OCI-LY1 (cell line): ENCODE data around the gene FLNC.

ENCODE experiments used
- H2AFZ ChIP-seq: fragments of 200-600 bp; sonication (generic), shearing (Covaris generic); 2 replicates; pipeline ENCODE4 v1.6.0; 2014; ENCODE audit warnings: antibody characterized with exemption, mild to moderate bottlenecking, low read length
- H3F3A ChIP-seq: fragments of 200-600 bp; sonication (generic), shearing (Covaris generic); 2 replicates; pipeline ENCODE4 v1.6.0; 2014; ENCODE audit warnings: mild to moderate bottlenecking, antibody characterized with exemption, low read length, moderate library complexity; ENCODE audit not compliant: insufficient read depth
- H3K27ac ChIP-seq: fragments of 200-600 bp; sonication (generic); 2 replicates; pipeline ENCODE4 v1.5.1; 2014; ENCODE audit warnings: low read length, mixed run types, mild to moderate bottlenecking, low read depth; ENCODE audit not compliant: poor library complexity, severe bottlenecking
- H3K27me3 ChIP-seq: fragments of 200-600 bp; sonication (generic); 2 replicates; pipeline ENCODE4 v1.6.0; 2014; ENCODE audit warnings: antibody characterized with exemption, mild to moderate bottlenecking, low read length, moderate library complexity; ENCODE audit not compliant: insufficient read depth
- H3K36me3 ChIP-seq: fragments of 200-600 bp; sonication (generic); 2 replicates; pipeline ENCODE4 v1.6.1; 2014; ENCODE audit warnings: mild to moderate bottlenecking, antibody characterized with exemption, low read length, moderate library complexity, mixed read lengths; ENCODE audit not compliant: insufficient read depth
- H3K4me1 ChIP-seq: fragments of 200-600 bp; sonication (generic); 2 replicates; pipeline ENCODE4 v1.5.1; 2014; ENCODE audit warnings: mild to moderate bottlenecking, low read length, moderate library complexity; ENCODE audit not compliant: insufficient read depth, severe bottlenecking
- H3K4me2 ChIP-seq: fragments of 200-600 bp; sonication (generic), shearing (Covaris generic); 2 replicates; pipeline ENCODE4 v1.6.1; 2014; ENCODE audit warnings: low read length
- H3K4me3 ChIP-seq: fragments of 200-600 bp; sonication (generic); 2 replicates; pipeline ENCODE4 v1.5.1; 2014; ENCODE audit warnings: low read length, low read depth, mild to moderate bottlenecking, mixed read lengths; ENCODE audit not compliant: poor library complexity, severe bottlenecking
- H3K79me2 ChIP-seq: fragments of 200-600 bp; shearing (Covaris generic); 2 replicates; pipeline ENCODE4 v1.6.1; 2016; ENCODE audit warnings: mixed run types, low read length, mixed read lengths; ENCODE audit not compliant: insufficient read depth
- H3K9ac ChIP-seq: fragments of 200-600 bp; sonication (generic), shearing (Covaris generic); 2 replicates; pipeline ENCODE4 v1.6.1; 2014; ENCODE audit warnings: mild to moderate bottlenecking, low read length, mixed read lengths
- H3K9me2 ChIP-seq: fragments of 200-600 bp; sonication (generic), shearing (Covaris generic); 2 replicates; pipeline ENCODE4 v1.6.1; 2014; ENCODE audit warnings: low read depth, mild to moderate bottlenecking, low read length, mixed read lengths
- H3K9me3 ChIP-seq: fragments of 200-600 bp; shearing (Covaris generic); 2 replicates; pipeline ENCODE4 v1.6.1; 2014; ENCODE audit warnings: low read length, mixed read lengths
- H4K20me1 ChIP-seq: fragments of 200-600 bp; sonication (generic), shearing (Covaris generic); 2 replicates; pipeline ENCODE4 v1.6.0; 2016; ENCODE audit warnings: mild to moderate bottlenecking, low read length; ENCODE audit not compliant: insufficient read depth
- CTCF ChIP-seq: fragments of 200-600 bp; sonication (generic), shearing (Covaris generic); IDR thresholded peaks from 2 replicates; pipeline ENCODE4 v1.5.1; 2017; ENCODE audit warnings: mild to moderate bottlenecking, antibody characterized with exemption, low read length, moderate library complexity, mixed read lengths
- EZH2 ChIP-seq: fragments of 200-600 bp; sonication (generic), shearing (Covaris generic); IDR thresholded peaks from 2 replicates; pipeline ENCODE4 v1.8.0; 2017; ENCODE audit warnings: borderline replicate concordance, mixed run types, mild to moderate bottlenecking, antibody characterized with exemption, low read length, moderate library complexity, mixed read lengths

The FLNC gene

GRCh38 chr7:128859232-128860157, 29.3 kb downstream of the FLNC start:
- Histone ChIP-seq H3K4me2 (no peak overlapping the region), H3K9me3 (no peaks in the 10 kb centered on the region), H3K36me3 (no peaks in the 10 kb centered on the region), H3K27me3 (peaks cover 7% of the 10 kb centered on the region; the same call in 1 of the 2 replicates), H3F3A (no peaks in the 10 kb centered on the region), H2AFZ (no peak overlapping the region), H3K79me2 (no peaks in the 10 kb centered on the region), H3K9me2 (no peaks in the 10 kb centered on the region), H3K9ac (no peak overlapping the region), H3K27ac (no peak overlapping the region), H3K4me3 (no peak overlapping the region), H3K4me1 (peaks cover 16% of the 10 kb centered on the region), H4K20me1 (no peaks in the 10 kb centered on the region)
- TF ChIP-seq CTCF (no peak), EZH2 (no peak)

GRCh38 chr7:128860158-128861073, 30.2 kb downstream of the FLNC start:
- Histone ChIP-seq H3K4me2 (no peak overlapping the region), H3K9me2 (no peaks in the 10 kb centered on the region), H2AFZ (no peak overlapping the region), H3K27ac (no peak overlapping the region), H4K20me1 (no peaks in the 10 kb centered on the region), H3K27me3 (peaks cover 7% of the 10 kb centered on the region; the same call in 1 of the 2 replicates), H3K4me3 (no peak overlapping the region), H3K4me1 (peaks cover 16% of the 10 kb centered on the region), H3K9ac (no peak overlapping the region), H3K79me2 (no peaks in the 10 kb centered on the region), H3F3A (no peaks in the 10 kb centered on the region), H3K36me3 (peaks cover 8% of the 10 kb centered on the region), H3K9me3 (no peaks in the 10 kb centered on the region)
- TF ChIP-seq EZH2, result no peak
- peak; percentile 53 for TF ChIP-seq CTCF

GRCh38 chr7:128861957-128862570, 31.9 kb downstream of the FLNC start:
- Histone ChIP-seq H3K27me3 (peaks cover 3% of the 10 kb centered on the region; the same call in 1 of the 2 replicates), H3K36me3 (peaks cover 23% of the 10 kb centered on the region), H3F3A (no peaks in the 10 kb centered on the region), H2AFZ (peak overlapping the region; percentile 76), H3K27ac (no peak overlapping the region), H3K4me1 (peaks cover 16% of the 10 kb centered on the region), H4K20me1 (no peaks in the 10 kb centered on the region), H3K9ac (peak overlapping the region; percentile 49), H3K79me2 (no peaks in the 10 kb centered on the region), H3K4me2 (peak overlapping the region; percentile 81), H3K4me3 (peak overlapping the region; percentile 70), H3K9me2 (no peaks in the 10 kb centered on the region), H3K9me3 (no peaks in the 10 kb centered on the region)
- TF ChIP-seq CTCF, result no peak
- TF ChIP-seq EZH2, result no peak
